ENCODE measurements around the gene MAPK11. TPM values are rescaled to one million over a fixed set of nuclear protein-coding genes. Genes with fewer than 3 reads are reported as not detected.

MAPK11 gene
- total RNA-seq, 1 donor: 3.0 TPM

GRCh38 chr22:50296658-50297490, 26.7 kb upstream of the MAPK11 start:
- no peak overlapping the region for H3K4me3 ChIP-seq (ENCODE audit: low read depth, low read length)
- no peak for DNase-seq (ENCODE audit: low read depth)
- no peak for TF ChIP-seq CTCF (IDR thresholded peaks at IDR 0.05; ENCODE audit: insufficient read depth, low read length)

GRCh38 chr22:50294319-50294656, 24.1 kb upstream of the MAPK11 start:
- no peak for TF ChIP-seq CTCF (IDR thresholded peaks at IDR 0.05; ENCODE audit: insufficient read depth, low read length)
- DNase-seq (ENCODE audit: low read depth): no peak
- H3K4me3 ChIP-seq (ENCODE audit: low read depth, low read length): no peak overlapping the region

- no peak for TF ChIP-seq CTCF (IDR thresholded peaks at IDR 0.05; ENCODE audit: insufficient read depth, low read length)
- no peak overlapping the region for H3K4me3 ChIP-seq (ENCODE audit: low read depth, low read length)
- DNase-seq (ENCODE audit: low read depth): peak; percentile 67
Observed at GRCh38 chr22:50293441-50294318, 23.5 kb upstream of the MAPK11 start.

- no peak for TF ChIP-seq CTCF (IDR thresholded peaks at IDR 0.05; ENCODE audit: insufficient read depth, low read length)
- no peak for DNase-seq (ENCODE audit: low read depth)
- H3K4me3 ChIP-seq (ENCODE audit: low read depth, low read length): peak overlapping the region; percentile 25
Observed at GRCh38 chr22:50292643-50293440, 22.7 kb upstream of the MAPK11 start.

GRCh38 chr22:50289942-50290630, 19.9 kb upstream of the MAPK11 start:
- no peak for DNase-seq (ENCODE audit: low read depth)
- no peak overlapping the region for H3K4me3 ChIP-seq (ENCODE audit: low read depth, low read length)
- no peak for TF ChIP-seq CTCF (IDR thresholded peaks at IDR 0.05; ENCODE audit: insufficient read depth, low read length)

Measured in fibroblast of the aortic adventitia (primary cell).